GM18519 (cell line): ENCODE data around the gene TNRC18.
"Not testable (repeated sequence)": the region's sequence is repeated elsewhere in the genome, so short reads cannot be mapped to it uniquely, and the experiment has no call there.

Experiments
- ATAC-seq: cut with Tn5 transposase; IDR thresholded peaks from one replicate; pipeline ENCODE4 v1.9.1; 2021; ENCODE audit warnings: mild to moderate bottlenecking, moderate library complexity; ENCODE audit not compliant: unreplicated experiment, low FRiP score

TNRC18 gene

DNA sequence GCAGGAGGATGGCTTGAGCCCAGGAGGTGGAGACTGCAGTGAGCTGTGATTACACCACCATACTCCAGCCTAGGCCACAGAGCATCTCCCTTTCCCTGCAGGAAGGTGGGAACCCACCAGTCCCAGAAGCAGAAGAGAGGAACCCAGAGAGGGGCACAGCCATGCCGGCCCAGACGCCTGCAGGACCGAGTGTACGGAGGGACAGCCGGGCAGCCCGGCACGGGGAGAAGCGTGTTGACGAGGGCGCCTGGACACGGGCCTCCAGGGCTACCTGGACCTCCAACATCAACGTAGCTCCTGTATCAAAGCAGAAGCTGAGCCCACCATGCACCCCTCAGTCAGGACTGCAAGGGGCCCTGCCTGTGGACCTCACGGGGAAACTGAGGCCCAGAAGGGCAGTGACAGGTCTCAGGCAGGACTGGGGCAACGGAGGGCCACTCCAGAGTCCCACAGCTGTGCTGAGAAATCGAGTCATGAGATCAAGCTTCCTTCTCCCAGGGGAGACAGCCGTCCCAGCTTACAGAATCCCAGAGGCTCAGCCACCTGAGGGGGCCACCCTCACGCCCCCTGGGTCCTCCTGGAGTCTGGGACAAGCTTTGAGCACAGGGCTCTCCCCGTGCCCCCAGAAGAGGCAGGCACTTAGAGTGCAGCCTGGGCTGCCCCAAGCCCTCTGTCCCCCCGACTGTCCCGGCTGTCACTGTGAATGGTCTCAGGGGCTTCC lies 43.1 kb downstream of the TNRC18 start:
- no peak for ATAC-seq

DNA sequence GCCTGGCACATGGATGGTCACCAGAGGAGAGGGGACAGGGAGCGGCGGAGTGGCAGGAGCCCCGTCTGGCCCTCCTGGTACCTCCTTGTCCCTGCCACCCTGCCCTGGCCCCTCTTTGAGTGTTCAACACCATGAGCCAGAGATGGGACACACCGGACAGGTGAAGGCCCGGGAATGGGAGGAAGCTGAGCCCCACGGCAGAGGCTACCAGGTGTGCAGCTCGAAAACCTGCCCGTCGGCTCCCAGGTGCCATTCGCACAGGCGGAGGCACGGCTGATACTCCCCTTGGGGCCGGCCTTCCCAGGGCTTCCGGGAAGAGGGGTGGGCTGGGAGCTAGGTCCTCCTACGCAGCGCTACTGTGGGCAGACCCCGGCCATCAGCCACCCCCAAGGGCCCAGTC lies 44.1 kb downstream of the TNRC18 start:
- no peak for ATAC-seq

DNA sequence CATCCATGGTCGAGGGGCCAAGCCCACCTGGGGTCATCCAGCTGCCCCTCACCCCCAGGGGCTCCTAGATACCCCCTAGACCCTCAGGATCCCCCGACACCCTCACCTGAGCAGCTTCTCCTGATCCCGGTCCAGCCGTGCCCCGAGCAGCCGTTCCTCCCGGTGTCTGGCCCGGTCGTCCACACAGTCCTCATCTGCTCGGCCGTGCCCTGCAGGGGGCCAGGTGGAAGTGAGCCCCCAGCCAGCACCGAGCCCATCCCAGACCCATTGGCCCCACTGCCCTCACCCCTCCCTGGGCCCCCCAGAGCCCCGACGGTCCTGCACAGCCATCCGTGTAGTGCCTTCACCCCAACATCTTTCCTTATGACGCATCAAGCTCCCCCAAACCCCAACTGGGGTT lies 45.8 kb downstream of the TNRC18 start:
- no peak for ATAC-seq

DNA sequence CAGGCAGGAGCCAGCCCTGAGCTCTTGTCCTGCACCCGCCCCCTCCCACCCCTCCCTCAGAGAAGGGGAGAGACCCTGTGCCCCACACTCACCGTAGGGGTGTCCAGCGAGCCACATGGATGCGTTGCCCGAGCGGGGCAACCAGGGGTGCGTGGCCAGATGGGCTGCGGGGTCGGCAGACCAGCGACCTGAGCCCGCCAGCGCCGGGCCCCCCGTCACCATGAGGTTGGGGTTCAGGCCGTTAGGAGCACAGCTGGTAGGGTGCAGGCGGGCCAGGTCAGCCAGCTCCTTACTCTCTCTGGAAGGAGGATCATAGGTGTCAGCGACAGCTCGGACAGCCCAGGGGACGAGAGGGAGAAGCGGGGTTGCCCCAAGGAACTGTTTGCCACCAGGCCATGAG lies 46.4 kb downstream of the TNRC18 start:
- no peak for ATAC-seq

DNA sequence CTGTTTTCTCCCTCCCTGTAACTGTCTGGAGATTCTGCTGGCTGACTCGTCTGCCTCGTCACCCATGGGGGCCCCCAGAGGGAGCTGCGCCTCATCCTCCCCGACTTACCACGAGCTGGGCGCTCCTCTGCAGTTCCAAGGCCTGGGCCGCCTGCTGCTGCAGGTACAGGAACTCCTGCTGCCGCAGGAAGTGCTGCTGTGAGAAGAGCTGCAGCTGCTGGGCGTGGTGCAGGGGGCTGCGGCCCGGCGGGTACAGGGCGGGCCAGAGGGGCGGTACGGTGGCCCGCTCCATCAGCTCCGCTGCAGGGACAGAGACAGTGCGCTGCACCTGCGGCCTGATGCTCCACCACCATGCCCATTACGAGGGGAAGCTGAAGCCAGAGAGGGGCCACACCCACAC lies 47.7 kb downstream of the TNRC18 start:
- ATAC-seq = no peak

DNA sequence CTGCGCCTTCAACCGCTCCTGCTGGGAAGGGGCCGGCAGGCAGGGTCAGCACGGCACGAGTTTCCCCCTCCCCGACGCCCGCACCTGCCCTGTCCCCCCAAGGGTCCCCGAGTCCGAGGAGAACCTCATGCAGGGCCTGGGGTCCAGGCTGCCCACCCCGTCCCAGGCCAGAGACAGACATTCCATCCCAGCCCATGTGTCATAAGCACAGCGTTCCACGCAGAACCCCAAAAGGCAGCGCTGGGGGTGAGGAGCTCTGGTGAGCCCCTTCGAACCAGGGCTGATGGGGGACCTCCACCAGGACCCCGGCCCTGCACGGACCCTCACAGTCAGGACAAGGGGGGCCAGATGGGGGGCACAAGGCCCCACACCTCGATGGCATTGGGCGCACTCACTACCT lies 49.2 kb downstream of the TNRC18 start:
- ATAC-seq = no peak

DNA sequence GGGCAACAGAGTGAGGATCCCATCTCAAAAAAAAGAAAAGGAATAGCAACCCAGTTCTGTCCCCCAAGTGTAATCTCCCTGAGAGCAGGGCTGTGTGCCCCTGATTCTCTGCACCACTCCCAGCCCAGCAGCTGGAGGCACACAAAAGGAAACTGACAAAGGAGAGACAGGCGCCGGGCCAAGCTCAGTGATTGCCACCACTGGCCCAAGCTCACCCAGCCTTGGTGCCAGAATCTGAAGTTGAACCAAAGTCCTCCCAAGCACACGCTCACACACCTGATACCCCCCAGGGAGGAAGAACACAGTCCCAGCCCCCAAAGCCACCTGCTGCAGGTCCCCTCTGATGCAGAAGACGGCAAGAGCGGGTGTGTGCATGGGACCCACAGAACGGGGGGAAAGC lies 50.3 kb downstream of the TNRC18 start:
- ATAC-seq = no peak

DNA sequence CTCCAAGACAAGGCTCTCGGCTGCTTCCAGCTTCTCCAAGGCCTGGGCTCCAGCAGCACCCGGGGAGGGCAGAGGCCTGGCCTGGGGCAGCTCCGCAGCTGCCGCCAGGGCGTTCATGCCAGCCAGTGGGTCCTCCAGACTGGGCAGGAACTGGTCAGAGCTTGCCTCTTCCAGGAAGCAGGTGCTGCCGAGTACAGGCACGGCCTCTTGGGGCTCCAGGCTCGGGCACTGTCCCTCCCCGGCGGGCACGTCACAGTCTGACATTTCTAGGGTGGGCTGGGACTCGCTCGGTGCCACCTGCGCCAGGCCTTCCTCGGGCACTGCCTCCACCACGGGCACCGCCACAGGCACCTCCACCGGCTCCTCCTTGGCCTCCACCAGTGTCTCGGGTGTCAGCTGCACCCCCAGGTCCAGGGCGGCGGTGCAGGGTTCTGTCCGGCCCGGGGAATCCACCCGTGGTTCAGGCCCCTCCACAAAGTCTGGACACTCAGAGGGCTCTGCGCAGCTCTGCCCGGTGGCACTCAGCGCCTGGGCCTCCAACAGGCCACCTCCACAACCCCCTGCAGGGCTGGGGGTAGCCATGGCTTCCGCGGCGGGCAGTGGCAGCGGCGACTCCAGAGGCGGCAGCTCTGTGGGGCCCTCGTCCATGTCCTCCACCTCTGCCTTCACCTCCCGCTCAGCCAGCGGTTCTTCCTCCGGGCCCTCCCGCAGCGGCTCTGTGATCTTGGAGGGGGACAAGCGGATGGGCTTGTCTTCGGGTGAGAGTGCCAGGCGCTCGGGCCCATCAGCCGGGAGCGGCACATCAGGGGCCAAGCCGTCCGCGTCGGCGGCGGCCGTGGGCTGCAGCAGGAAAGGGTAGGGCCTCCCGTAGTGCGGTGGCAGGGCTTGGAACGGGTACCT lies 52.9 kb downstream of the TNRC18 start:
- ATAC-seq = no peak

DNA sequence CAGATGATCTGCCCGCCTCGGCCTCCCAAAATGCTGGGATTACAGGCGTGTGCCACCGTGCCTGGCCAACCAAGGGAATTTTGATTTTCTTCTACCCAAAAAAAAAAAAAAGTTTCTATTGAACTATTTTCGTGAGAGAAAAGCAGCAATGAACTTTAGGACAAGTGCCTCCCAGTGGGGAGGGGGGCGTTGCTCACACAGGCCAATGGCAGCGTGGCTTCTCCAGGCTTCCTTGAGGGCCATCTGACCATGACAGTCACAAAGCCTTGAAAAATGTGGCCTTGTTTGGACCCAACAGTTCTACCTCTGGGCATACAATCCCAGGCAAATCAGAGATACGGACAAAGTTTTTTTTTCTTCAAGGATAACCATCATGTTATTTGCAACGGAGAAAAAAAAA lies 56.0 kb downstream of the TNRC18 start:
- no peak for ATAC-seq

DNA sequence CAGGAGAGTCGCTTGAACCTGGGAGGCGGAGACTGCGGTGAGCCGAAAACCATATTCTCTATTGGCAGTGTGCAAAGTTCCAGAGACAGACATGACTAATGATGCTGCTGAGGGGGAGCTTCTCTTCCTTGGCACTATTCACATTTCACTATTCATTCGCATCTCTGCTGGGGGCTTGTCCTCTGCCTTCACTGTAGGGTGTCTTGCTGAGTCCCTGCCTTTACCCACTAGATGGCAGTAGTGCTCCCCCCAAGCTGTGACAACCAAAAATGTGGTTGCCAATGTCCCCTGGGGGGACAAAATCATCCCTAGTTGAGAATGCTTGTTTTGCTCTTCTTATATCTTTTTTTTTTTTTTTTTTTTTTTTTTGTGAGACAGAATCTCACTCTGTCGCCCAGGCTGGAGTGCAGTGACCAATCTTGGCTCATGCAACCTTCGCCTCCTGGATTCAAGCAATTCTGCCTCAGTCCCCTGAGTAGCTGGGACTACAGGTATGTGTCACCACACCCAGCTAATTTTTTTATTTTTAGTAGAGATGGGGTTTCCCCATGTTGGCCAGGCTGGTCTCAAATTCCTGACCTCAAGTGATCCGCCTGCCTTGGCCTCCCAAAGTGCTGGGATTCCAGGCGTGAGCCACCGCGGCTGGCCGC lies 57.5 kb downstream of the TNRC18 start:
- ATAC-seq = not testable (repeated sequence)

DNA sequence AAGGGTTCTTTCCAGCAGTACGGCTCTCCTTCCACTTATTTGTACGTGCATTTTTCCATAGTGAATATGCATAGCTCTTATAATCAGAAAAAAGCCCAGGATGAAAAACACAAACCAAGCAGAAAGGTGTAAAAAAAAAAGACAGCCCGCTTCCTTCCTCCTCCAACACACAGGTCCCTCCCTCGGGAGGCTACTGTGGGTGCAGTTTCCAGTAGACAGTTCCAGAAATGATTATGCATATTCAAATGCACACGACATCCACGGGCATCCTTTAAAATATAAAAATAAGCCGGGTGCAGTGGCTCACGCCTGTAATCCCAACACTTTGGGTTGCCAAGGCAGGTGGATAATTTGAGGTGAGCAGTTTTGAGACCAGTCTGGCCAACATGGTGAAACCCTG lies 59.9 kb downstream of the TNRC18 start:
- ATAC-seq = no peak

DNA sequence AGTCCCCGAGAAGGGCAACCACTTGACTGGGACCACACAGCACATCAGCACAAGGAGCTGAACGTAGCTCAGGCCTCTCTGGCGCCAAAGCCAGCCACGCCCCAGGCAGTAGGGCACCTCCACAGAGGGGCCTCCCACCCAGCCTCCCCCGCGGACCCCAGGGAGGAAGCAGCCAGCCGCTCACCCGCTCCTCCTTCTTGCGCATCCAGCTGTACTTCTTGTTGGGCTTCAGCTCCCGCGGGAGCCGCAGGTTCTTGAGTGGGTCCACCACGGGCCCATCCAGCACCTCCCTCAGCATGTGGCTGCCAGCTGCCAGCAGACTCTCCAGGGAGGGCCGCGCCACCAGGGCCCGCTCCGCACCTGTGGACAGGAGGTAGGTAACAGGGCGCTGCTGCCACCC lies 61.2 kb downstream of the TNRC18 start:
- no peak for ATAC-seq

DNA sequence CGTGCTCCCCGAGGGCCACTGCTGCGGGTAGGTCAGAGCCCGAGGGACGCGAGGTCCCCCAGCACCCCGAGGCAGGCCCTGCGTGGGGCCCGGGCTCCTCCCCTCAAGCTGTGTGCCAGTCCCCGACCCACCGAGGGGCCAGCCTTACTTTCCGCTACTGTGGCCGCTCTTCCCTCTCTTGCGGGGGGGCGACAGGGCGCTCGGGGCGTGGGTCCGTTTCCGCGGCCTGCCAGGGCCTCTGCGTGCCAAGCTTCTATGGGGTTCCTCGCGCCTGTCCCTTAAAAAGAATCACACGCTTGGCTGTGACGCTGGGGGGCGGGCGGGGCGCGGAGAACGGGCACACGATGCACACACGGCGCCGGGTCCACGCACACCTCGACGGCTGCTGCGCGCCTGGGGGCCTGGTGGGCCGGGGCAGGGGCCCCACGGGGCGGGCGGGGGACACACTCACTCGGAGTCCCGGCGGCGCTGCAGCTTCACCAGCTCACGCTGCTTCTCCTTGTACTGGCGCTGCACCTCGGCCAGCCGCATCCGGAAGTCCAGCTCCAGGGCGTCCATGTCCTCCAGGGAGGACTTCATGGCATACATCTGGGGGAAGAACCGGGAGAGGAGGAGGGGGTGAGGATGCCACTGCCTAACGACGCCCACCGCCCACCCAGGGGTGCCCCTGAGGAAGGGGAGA lies 62.0 kb downstream of the TNRC18 start:
- no peak for ATAC-seq

DNA sequence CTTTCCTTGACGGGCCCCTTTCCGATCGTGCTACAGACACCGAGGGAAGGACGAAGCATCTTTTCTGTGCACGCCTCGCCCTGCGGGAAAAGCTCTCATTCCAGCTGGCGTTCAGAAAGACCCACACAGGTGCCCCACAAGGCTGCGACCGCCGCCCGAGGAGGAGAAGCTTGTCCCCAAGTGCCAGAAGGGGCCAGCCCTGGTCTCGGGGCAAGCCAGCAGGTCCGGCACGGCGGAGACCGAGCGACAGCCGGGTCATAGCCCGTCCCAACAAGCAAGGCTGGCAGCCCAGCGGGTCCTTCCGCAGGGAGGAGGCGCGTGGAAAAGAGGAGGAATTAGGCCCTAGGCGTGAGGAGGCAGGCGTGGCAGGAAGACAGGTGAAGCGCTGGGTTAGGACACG lies 62.7 kb downstream of the TNRC18 start:
- no peak for ATAC-seq

DNA sequence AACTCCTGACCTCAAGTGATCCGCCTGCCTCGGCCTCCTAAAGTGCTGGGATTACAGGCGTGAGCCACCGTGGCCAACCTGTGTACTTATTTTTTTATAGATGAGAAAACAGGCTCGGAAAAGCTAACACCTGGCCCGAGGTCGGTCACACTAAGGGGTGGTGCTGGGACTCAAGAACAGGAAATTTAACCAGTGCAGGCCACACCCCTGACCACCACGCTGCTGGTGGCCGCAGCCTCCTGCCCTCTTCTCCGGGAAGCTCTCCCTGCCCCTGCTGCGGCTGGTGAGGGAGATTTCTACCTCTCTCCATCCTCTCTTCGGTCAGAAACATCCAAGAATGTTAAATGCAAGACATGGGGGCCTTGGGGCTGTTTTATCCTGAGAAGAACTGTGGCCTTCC lies 63.2 kb downstream of the TNRC18 start:
- ATAC-seq = no peak

DNA sequence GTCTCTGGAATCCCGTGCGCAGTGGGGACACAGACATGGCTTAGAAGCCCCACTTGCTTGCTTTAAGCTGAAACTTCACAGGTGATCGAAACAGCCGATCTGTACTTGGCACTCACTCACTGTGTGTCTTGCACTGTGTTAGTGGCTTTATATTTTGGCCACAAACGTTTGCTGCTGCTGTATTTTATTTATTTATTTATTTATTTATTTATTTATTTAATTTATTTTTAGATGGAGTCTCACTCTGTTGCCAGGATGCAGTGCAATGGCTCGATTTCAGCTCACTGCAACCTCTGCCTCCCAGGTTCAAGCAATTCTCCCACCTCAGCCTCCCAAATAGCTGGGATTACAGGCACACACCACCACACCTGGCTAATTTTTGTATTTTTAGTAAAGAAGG lies 63.6 kb downstream of the TNRC18 start:
- ATAC-seq = not testable (repeated sequence)

DNA sequence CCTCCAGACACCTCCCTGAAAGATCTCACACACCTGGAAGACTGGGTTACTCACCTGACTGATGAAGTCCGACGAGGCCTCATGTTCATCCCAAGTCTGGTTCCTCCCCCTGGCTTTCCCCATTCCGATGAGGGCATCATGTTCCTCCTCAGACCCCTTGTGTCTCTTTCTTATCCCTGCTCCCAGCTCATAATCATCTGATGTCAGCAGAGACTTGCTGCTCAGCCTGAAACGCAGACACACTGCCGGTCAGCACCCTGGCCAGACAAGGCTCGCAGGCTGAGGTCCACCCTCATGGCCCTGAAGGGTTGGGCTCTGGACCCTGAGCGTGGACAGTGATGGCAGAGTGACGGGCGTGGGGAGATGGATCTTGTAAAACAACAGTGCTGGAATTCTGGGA lies 64.3 kb downstream of the TNRC18 start:
- ATAC-seq = no peak

DNA sequence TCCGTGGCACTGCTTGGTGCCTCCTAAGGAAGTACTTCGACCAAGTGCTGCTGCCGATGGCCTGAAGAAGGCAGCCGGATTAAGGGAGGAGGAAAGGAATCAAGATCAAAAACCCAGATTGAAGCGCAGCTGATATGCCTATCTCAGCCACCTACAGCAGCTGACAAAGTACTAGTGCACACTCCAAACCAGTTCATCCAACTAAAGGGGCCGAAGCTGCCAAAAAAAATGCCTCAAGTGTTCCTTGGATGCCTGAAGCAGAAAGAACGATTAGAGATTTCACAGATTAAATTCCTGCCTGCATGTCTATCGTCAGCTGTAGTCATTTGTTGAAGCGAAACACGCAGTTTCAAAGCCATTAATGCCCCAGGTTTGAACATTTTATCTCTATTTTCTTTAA lies 65.7 kb downstream of the TNRC18 start:
- no peak for ATAC-seq

DNA sequence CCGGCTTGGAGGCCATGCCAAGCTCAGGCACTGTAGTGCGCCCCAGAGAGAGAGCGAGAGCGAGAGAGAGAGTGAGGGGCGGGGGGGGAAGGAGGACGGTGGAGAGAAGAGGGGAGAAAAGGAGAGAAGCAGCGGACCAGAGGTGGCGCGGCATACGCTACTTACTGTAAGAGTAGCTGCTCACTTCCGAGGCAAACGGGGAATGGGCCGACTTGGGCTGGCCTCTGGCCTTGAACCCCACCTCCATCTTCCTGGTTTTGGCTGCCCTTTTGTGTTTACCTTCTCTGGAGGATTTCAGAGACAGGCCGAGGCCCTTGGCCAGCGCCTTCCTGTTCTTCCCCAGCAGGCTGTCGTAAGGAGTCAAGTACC lies 66.9 kb downstream of the TNRC18 start:
- ATAC-seq = no peak

DNA sequence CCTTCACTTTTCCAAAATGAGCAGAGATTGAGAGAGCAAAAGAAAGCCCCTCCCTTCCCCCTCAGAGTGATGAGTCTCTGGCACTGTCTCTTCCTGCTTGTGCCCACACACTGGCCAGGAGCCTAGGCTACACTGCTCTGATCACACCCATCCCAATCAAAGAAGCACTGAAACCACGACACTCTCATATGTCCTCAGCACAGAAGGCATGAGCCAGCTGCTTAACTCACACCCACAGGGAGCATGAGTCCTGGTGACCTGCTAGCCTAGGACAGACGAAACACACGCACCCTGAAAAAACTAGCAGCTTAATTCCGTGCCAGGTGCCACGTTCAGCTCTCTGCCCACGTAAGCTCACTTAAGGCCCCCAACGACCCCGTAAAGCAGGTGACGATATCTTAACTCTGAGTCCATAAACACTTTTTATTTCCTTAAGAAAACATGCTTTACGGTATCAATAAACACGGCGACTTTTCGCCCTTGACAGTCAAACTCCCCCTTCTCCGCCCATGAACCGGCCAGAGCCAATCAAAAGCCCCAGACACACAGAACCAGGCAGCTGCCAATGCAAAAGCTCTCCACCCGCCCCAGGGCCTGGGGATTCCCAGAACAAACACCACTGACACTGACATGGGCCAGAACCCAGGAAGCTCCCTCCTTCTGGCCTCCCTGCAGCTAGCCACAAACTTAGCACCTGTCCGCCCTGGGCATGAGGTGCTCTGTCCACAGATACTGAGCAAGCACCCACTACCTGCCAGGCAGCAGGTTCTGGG lies 69.0 kb downstream of the TNRC18 start:
- ATAC-seq = no peak
